ENCODE data around the gene RBFOX2.

DNA sequence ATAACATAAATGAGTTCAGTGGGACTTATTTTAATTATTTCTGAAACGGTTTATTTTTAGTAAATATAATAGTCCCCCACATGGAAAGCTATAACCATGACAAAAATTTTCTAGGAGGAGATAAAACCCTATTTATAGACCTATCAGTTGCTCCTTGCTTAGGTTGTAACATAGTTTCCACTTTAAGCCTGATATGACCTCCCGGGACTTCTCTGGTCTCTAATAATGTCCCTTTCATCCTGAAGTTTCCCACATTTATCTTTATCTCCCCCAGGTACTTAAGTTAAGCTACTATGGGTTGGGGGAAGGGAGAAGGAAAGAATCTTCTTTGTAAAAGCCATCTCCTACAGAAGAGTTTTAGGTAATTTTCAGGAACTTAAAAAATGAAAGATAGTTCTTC lies 117.7 kb downstream of the RBFOX2 start:
- TF ChIP-seq, protein P1, sequence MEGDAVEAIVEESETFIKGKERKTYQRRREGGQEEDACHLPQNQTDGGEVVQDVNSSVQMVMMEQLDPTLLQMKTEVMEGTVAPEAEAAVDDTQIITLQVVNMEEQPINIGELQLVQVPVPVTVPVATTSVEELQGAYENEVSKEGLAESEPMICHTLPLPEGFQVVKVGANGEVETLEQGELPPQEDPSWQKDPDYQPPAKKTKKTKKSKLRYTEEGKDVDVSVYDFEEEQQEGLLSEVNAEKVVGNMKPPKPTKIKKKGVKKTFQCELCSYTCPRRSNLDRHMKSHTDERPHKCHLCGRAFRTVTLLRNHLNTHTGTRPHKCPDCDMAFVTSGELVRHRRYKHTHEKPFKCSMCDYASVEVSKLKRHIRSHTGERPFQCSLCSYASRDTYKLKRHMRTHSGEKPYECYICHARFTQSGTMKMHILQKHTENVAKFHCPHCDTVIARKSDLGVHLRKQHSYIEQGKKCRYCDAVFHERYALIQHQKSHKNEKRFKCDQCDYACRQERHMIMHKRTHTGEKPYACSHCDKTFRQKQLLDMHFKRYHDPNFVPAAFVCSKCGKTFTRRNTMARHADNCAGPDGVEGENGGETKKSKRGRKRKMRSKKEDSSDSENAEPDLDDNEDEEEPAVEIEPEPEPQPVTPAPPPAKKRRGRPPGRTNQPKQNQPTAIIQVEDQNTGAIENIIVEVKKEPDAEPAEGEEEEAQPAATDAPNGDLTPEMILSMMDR (IDR thresholded peaks at IDR 0.05; ENCODE audit: low read depth, low read length, missing input control) = no peak
- TF ChIP-seq, protein P2, sequence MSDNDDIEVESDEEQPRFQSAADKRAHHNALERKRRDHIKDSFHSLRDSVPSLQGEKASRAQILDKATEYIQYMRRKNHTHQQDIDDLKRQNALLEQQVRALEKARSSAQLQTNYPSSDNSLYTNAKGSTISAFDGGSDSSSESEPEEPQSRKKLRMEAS (IDR thresholded peaks at IDR 0.05) = no peak
- TF ChIP-seq REST (IDR thresholded peaks at IDR 0.05) (no peak), SP1 (IDR thresholded peaks at IDR 0.05) (no peak), YY1 (IDR thresholded peaks at IDR 0.05) (no peak), FOXA1 (IDR thresholded peaks at IDR 0.05) (no peak), RAD21 (IDR thresholded peaks at IDR 0.05) (no peak), TAF1 (conservative IDR thresholded peaks at IDR 0.05) (no peak), ATF3 (IDR thresholded peaks at IDR 0.05) (no peak)
